ENCODE results near the gene APLNR. TPM values are rescaled to one million over a fixed set of nuclear protein-coding genes. Genes with fewer than 3 reads are reported as not detected.

Gene APLNR
- polyA plus RNA-seq, 2 of the 4 experiments (the other 2 are of a cell fraction) = 0.08 to 0.14 TPM

- DNase-seq (ENCODE audit: low read depth in 1 of 2, low spot score in 1 of 2) (no peak), ATAC-seq (no peak), FAIRE-seq (no peak)
- Histone ChIP-seq H3K4me3 (no peak overlapping the region), H3K27ac (no peak overlapping the region), H3K4me1 (no peaks in the 10 kb centered on the region), H3K4me2 (no peak overlapping the region), H3K9me3 (0 out of 3 replicates have a peak, but pooled peaks cover 4% of the 10 kb centered on the region)
- POLR2A ChIA-PET = no interaction called here
- CTCF ChIA-PET = no interaction called here
- TF ChIP-seq CTCF (IDR thresholded peaks at IDR 0.05) = no peak
- TF ChIP-seq RAD21 (conservative IDR thresholded peaks at IDR 0.05 in 1 of 2, IDR thresholded peaks at IDR 0.05 in 1 of 2) = no peak
- TF ChIP-seq PHF8 (IDR thresholded peaks at IDR 0.05; ENCODE audit: borderline replicate concordance, low read depth) = no peak
- no peak for TF ChIP-seq BHLHE40 (IDR thresholded peaks at IDR 0.05; ENCODE audit: low read depth, low read length)
- no peak for TF ChIP-seq EHMT2 (IDR thresholded peaks at IDR 0.05; ENCODE audit: low read depth)
- TF ChIP-seq RNF2 (IDR thresholded peaks at IDR 0.05; ENCODE audit: borderline replicate concordance, low read depth) = no peak
- TF ChIP-seq, protein P1, sequence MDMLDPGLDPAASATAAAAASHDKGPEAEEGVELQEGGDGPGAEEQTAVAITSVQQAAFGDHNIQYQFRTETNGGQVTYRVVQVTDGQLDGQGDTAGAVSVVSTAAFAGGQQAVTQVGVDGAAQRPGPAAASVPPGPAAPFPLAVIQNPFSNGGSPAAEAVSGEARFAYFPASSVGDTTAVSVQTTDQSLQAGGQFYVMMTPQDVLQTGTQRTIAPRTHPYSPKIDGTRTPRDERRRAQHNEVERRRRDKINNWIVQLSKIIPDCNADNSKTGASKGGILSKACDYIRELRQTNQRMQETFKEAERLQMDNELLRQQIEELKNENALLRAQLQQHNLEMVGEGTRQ (IDR thresholded peaks at IDR 0.05) = no peak
- no peak for TF ChIP-seq PBX3 (IDR thresholded peaks at IDR 0.05)
- no peak for TF ChIP-seq HMGXB4 (CRISPR knock-in tag; IDR thresholded peaks at IDR 0.05; ENCODE audit: borderline replicate concordance)
- TF ChIP-seq MAFK (IDR thresholded peaks at IDR 0.05; ENCODE audit: partially characterized antibody) = no peak
- no peak for TF ChIP-seq CEBPB (IDR thresholded peaks at IDR 0.05)
- TF ChIP-seq POLR2AphosphoS2 (conservative IDR thresholded peaks at IDR 0.05; ENCODE audit: low read length) = no peak
- TF ChIP-seq CHD4 (IDR thresholded peaks at IDR 0.05; ENCODE audit: borderline replicate concordance) = no peak
- TF ChIP-seq ZNF302 (CRISPR knock-in tag; IDR thresholded peaks at IDR 0.05) = no peak
- no peak for TF ChIP-seq FOSB (CRISPR knock-in tag; IDR thresholded peaks at IDR 0.05)
- TF ChIP-seq MAX (IDR thresholded peaks at IDR 0.05) = no peak
- TF ChIP-seq NFE2L2 (conservative IDR thresholded peaks at IDR 0.05; ENCODE audit: low read length) = no peak
- TF ChIP-seq JUN (IDR thresholded peaks at IDR 0.05) = no peak
- TF ChIP-seq, protein P2, sequence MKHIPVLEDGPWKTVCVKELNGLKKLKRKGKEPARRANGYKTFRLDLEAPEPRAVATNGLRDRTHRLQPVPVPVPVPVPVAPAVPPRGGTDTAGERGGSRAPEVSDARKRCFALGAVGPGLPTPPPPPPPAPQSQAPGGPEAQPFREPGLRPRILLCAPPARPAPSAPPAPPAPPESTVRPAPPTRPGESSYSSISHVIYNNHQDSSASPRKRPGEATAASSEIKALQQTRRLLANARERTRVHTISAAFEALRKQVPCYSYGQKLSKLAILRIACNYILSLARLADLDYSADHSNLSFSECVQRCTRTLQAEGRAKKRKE (CRISPR knock-in tag; IDR thresholded peaks at IDR 0.05; ENCODE audit: low read depth) = no peak
- no peak for TF ChIP-seq MAZ (IDR thresholded peaks at IDR 0.05; ENCODE audit: borderline replicate concordance, low read depth, low read length)
- 81% methylated on average over 1 of the region's 1 CpG for WGBS (ENCODE audit: missing lambda C conversion rate)
Observed at GRCh38 chr11:57192316-57192715, 44.7 kb downstream of the APLNR start.

Data from A549 (cell line).